ENCODE data around the gene CELA2A. TPM values are rescaled to one million over a fixed set of nuclear protein-coding genes. Genes with fewer than 3 reads are reported as not detected.
A peak's percentile ranks its signal among the peaks of the same experiment; 100 is the strongest.

CELA2A gene
- total and polyA plus RNA-seq, 10 of the 15 experiments (the other 5 are each of a cell fraction or from before 2014, with no cell fraction given): 0.90 TPM; not detected in 9

GRCh38 chr1:15459771-15460707 is 3.5 kb downstream of the CELA2A start:
- in situ Hi-C loops (cut with MboI): no loop called here
- intact Hi-C loops (cut with micrococcal nuclease; ENCODE audit: unreplicated experiment): no loop called here
- Histone ChIP-seq H4K20me1 (ENCODE audit: control insufficient read depth, insufficient read depth) (no peaks in the 10 kb centered on the region), H3K36me3 (ENCODE audit: control insufficient read depth in 2 of 2, insufficient read depth in 2 of 2, low read length in 1 of 2) (no peaks in the 10 kb centered on the region), H3K4me1 (ENCODE audit: control insufficient read depth, insufficient read depth, low read length) (peaks cover 4% of the 10 kb centered on the region), H3K4me2 (ENCODE audit: control insufficient read depth, insufficient read depth) (no peak overlapping the region), H3K27ac (ENCODE audit: control insufficient read depth, insufficient read depth) (no peak overlapping the region), H3K9ac (ENCODE audit: control insufficient read depth, insufficient read depth, low read length) (no peak overlapping the region), H3K4me3 (no peak overlapping the region), H3K79me2 (ENCODE audit: control insufficient read depth, insufficient read depth, low read length) (no peaks in the 10 kb centered on the region), H3K9me3 (replicated peaks; ENCODE audit: control insufficient read depth, insufficient read depth, low read length) (no peaks in the 10 kb centered on the region), H3K27me3 (replicated peaks in 1 of 2; ENCODE audit: control insufficient read depth in 2 of 2, insufficient read depth in 2 of 2, low read length in 1 of 2) (no peaks in the 10 kb centered on the region; a peak in 1 of 4 replicates), H2AFZ (ENCODE audit: control insufficient read depth, low read depth, low read length) (no peak overlapping the region)
- TF ChIP-seq, protein P1, sequence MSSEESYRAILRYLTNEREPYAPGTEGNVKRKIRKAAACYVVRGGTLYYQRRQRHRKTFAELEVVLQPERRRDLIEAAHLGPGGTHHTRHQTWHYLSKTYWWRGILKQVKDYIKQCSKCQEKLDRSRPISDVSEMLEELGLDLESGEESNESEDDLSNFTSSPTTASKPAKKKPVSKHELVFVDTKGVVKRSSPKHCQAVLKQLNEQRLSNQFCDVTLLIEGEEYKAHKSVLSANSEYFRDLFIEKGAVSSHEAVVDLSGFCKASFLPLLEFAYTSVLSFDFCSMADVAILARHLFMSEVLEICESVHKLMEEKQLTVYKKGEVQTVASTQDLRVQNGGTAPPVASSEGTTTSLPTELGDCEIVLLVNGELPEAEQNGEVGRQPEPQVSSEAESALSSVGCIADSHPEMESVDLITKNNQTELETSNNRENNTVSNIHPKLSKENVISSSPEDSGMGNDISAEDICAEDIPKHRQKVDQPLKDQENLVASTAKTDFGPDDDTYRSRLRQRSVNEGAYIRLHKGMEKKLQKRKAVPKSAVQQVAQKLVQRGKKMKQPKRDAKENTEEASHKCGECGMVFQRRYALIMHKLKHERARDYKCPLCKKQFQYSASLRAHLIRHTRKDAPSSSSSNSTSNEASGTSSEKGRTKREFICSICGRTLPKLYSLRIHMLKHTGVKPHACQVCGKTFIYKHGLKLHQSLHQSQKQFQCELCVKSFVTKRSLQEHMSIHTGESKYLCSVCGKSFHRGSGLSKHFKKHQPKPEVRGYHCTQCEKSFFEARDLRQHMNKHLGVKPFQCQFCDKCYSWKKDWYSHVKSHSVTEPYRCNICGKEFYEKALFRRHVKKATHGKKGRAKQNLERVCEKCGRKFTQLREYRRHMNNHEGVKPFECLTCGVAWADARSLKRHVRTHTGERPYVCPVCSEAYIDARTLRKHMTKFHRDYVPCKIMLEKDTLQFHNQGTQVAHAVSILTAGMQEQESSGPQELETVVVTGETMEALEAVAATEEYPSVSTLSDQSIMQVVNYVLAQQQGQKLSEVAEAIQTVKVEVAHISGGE (CRISPR knock-in tag; IDR thresholded peaks at IDR 0.05): no peak
- TF ChIP-seq, protein P2, sequence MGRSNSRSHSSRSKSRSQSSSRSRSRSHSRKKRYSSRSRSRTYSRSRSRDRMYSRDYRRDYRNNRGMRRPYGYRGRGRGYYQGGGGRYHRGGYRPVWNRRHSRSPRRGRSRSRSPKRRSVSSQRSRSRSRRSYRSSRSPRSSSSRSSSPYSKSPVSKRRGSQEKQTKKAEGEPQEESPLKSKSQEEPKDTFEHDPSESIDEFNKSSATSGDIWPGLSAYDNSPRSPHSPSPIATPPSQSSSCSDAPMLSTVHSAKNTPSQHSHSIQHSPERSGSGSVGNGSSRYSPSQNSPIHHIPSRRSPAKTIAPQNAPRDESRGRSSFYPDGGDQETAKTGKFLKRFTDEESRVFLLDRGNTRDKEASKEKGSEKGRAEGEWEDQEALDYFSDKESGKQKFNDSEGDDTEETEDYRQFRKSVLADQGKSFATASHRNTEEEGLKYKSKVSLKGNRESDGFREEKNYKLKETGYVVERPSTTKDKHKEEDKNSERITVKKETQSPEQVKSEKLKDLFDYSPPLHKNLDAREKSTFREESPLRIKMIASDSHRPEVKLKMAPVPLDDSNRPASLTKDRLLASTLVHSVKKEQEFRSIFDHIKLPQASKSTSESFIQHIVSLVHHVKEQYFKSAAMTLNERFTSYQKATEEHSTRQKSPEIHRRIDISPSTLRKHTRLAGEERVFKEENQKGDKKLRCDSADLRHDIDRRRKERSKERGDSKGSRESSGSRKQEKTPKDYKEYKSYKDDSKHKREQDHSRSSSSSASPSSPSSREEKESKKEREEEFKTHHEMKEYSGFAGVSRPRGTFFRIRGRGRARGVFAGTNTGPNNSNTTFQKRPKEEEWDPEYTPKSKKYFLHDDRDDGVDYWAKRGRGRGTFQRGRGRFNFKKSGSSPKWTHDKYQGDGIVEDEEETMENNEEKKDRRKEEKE (IDR thresholded peaks at IDR 0.05): no peak
- TF ChIP-seq KDM1A (IDR thresholded peaks at IDR 0.05; ENCODE audit: borderline replicate concordance) (no peak), ZNF217 (IDR thresholded peaks at IDR 0.05) (no peak), CREM (IDR thresholded peaks at IDR 0.05; ENCODE audit: low read depth) (no peak), POU2F2 (IDR thresholded peaks at IDR 0.05; ENCODE audit: borderline replicate concordance, low read depth, low read length) (no peak), MTA2 (IDR thresholded peaks at IDR 0.05; ENCODE audit: low read depth) (0 out of 2 replicates have a peak, but pooled peaks have one; percentile 13), CBX5 (IDR thresholded peaks at IDR 0.05; ENCODE audit: low read depth) (no peak), HDGF (IDR thresholded peaks at IDR 0.05) (no peak), IKZF1 (conservative IDR thresholded peaks at IDR 0.05) (peak; percentile 39; the same call in 1 of the 2 replicates), ZBTB40 (IDR thresholded peaks at IDR 0.05; ENCODE audit: borderline replicate concordance) (no peak), IKZF2 (IDR thresholded peaks at IDR 0.05) (peak; percentile 42 to 46; a peak in 1 of 4 replicates)
- ChIA-PET SMC1A (ENCODE audit: uncharacterized antibody, unreplicated experiment) (interaction anchor here (1.1 kb wide), 1 partner anchor 83 kb away, joined by 3 read pairs; no protein-coding TSS in a partner anchor), POLR2A (no interaction called here), RAD21 (ENCODE audit: unreplicated experiment) (no interaction called here), CTCF (no interaction called here)
- ATAC-seq: no peak
- no peak for FAIRE-seq
- BruUV-seq (replicated peaks): no TSS peak
- WGBS (ENCODE audit: insufficient coverage, insufficient replicate concordance, low lambda C conversion rate, missing lambda C conversion rate): 38% methylated on average over 10 of the region's 10 CpGs
- no peak for DNase-seq (ENCODE audit: low read depth, low spot score)
